ENCODE measurements around the gene FLNA. TPM values are rescaled to one million over a fixed set of nuclear protein-coding genes. Genes with fewer than 3 reads are reported as not detected.

Gene FLNA
- total RNA-seq: 953 and 1,430 TPM in 2 replicates

GRCh38 chrX:154374313-154375155 lies at the start of gene FLNA:
FLNA (minus strand) TSS chrX:154374634; CDS start chrX:154371245, 3,389 bp downstream.
- no peak for DNase-seq (ENCODE audit: low read depth)
- TF ChIP-seq CTCF (conservative IDR thresholded peaks at IDR 0.05; ENCODE audit: low read depth, low read length): no peak
- peak within 1 kb of the TSS; percentile 57 for H3K4me3 ChIP-seq (ENCODE audit: low read depth, low read length)

DNA sequence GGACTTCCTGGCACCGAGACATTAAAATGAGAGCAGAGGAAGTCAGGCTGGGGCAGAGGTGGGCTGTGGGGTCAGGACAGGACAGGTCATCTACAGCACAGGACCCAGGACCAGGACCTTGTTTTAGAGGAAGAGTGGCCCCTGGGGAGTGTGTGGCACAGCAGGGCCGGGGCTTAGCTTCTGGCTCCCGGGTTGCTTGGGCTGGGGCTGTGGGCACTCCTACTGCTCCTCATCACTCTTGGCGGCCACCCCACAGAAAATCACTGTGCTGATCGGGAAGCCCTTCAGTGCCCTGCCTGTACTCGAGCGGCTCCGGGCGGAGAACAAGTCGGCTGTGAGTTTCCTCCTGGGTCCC lies 45.9 kb upstream of the FLNA start:
- TF ChIP-seq CTCF (conservative IDR thresholded peaks at IDR 0.05; ENCODE audit: low read depth, low read length): no peak
- no peak overlapping the region for H3K4me3 ChIP-seq (ENCODE audit: low read depth, low read length)
- no peak for DNase-seq (ENCODE audit: low read depth)

DNA sequence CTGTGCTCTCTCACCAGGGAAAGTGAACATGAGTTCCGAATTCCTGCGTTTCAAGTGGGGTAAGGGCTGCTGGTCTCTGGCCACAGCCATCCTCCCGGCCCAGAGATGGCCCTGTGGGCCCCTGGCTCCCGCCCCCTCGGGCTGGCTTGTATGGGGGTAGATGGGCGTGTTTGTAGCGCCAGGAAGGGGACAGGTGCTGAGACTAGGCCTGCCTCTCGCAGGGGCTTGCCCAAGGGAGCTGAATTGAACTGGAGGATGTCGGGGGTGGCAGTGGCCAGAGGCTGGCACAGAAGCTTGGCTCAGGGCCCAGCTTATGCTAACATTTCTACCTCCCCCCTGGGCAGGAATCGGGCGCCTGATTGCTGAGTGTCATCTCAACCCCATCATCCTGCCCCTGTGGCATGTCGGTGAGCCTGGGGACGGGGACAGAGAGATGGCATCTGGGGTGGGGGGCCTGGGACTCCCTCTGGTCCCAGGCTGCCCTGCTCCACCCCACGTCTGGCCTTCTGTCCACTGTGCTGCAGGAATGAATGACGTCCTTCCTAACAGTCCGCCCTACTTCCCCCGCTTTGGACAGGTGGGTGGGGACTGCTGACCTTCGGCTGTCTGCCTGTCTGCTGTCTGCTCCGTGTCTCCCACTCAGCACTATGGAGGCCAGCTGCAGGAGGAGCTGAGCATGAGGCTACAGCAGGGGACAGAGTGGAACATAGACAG lies 45.4 kb upstream of the FLNA start:
- TF ChIP-seq CTCF (conservative IDR thresholded peaks at IDR 0.05; ENCODE audit: low read depth, low read length): no peak
- H3K4me3 ChIP-seq (ENCODE audit: low read depth, low read length): no peak overlapping the region
- no peak for DNase-seq (ENCODE audit: low read depth)

- TF ChIP-seq CTCF (conservative IDR thresholded peaks at IDR 0.05; ENCODE audit: low read depth, low read length): no peak
- no peak overlapping the region for H3K4me3 ChIP-seq (ENCODE audit: low read depth, low read length)
- DNase-seq (ENCODE audit: low read depth): no peak
These were observed 44.8 kb upstream of the FLNA start for GRCh38 chrX:154419189-154419588.

- DNase-seq (ENCODE audit: low read depth): no peak
- no peak overlapping the region for H3K4me3 ChIP-seq (ENCODE audit: low read depth, low read length)
- TF ChIP-seq CTCF (conservative IDR thresholded peaks at IDR 0.05; ENCODE audit: low read depth, low read length): no peak
These were observed 42.7 kb upstream of the FLNA start for GRCh38 chrX:154417157-154417556.

- DNase-seq (ENCODE audit: low read depth): no peak
These were observed 38.7 kb upstream of the FLNA start for GRCh38 chrX:154413142-154413541.

More at GRCh38 chrX:154413142-154413541, 38.7 kb upstream of the FLNA start:
- no peak overlapping the region for H3K4me3 ChIP-seq (ENCODE audit: low read depth, low read length)
- TF ChIP-seq CTCF (conservative IDR thresholded peaks at IDR 0.05; ENCODE audit: low read depth, low read length): no peak
